Measurements from ENCODE around the gene LSG1.

The LSG1 gene

GRCh38 chr3:194686816-194687637, 15.0 kb upstream of the LSG1 start:
- FAIRE-seq, result no peak

- FAIRE-seq, result no peak
These were observed 14.4 kb upstream of the LSG1 start for GRCh38 chr3:194686414-194686815.

DNA sequence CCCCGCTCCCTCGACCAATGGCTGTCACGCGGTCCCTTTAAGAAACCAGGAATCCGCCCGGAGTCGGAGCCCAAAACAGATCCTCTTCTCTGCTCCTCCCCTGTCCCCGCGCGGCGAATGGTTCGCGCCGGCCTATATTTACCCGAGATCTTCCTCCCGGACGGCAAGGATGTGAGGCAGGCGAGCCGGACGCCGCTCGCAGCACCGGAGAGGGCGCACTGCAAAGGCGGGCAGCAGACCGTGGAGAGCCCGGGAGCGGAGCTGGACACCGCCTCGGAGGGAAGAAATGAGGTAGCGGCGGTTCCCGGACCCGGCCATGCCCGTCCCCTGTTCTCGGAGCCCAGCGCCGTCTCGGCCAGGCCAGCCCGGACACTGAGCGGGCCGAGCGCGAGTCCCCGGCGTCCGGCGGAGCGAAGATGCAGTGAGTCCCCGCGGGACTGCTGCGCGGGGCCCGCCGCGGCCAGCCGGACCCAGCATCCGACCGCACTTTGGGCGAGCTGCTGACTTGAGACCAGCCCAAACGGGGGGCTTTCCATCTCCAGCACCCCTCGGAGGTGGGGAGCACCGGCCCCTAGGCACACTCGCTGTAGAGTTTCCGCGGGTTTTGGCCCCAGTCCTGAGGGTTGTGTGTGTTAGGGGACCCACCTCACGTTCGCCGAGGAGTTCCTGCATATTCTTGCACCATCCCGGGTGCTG, 13.9 kb upstream of the LSG1 start, which contains the start of gene FAM43A:
TSS of gene FAM43A (plus strand) at position 166 of the 696 bp plus-strand sequence. CDS start 944 bp downstream, outside the sequence.
- no peak for FAIRE-seq

- FAIRE-seq, result no peak
These were observed 13.2 kb upstream of the LSG1 start for GRCh38 chr3:194685065-194685717.

DNA sequence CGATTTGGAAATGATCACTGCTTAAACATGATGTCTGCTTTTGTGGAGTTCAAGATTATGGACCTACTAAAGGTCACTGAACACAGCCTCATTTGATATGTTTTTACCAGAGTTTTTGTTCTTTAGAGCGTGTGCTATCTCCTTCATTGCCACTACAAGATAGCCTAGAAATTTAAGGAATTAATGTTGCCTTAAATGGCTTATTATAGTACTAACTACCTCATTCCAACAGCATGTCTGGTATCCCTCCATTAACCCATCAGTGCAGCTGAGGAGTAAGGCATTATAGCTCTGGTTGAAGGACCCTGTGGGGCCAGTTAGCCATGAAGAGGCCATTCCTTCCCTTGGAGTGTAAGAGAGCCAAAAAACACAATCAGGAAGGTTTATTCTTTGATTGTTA, 11.4 kb upstream of the LSG1 start:
- FAIRE-seq, result no peak

DNA sequence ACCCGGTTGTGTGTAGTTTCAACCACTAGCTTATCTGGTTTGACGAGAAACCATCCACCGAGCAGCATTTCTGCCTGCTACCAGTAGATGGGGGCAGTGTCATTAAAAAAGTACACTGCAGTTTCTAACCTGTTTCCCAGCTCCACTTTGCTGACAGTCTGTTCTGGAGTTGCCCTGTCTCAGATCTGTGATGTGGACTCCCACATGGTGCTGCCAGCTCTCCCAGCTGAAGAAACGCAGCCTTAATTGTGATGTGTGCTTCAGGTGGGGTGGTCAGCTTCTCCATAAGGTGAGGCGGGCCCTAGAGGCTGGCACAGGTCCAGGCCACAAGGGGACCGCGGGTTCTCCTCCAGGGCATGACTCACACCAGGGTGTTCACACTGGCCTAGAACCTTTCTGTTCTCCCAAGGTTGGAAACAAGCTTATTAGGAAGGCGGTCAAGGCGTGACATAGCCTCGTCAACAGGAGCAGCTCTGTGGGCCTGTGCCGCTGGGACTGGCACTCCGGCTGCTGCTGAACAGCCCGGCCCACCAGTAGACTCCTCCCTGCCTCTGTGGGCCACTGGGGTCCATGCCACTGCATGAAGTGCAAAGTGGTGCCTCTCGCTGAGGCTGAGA, 10.8 kb upstream of the LSG1 start:
- no peak for FAIRE-seq

DNA sequence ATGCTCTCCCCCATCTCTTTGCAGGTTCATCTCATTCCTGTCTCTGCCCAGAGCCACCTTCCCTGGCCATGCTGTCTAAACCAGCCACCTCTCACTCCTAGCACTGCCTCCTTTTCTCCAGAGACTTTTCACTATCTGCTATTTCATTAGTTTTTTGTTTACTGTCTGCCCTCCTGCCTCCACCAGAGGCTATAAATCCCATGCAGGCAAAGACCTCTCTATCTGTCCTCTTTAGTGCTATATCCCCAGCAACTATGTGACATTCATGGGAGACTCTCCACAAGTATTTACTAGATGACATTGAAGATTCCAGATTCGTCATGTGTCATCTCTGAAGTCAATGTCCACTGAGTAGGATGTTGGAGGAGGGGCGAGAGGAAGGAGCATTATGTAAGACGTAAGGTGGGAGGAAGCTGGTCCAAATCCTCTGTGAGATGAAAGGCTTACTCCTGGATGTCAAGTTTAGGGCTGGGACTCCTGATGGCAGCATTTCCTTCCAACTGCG, 10.2 kb upstream of the LSG1 start:
- no peak for FAIRE-seq

- FAIRE-seq, result no peak
These were observed 9.1 kb upstream of the LSG1 start for GRCh38 chr3:194680888-194681615.

- no peak for FAIRE-seq
These were observed 4.5 kb upstream of the LSG1 start for GRCh38 chr3:194676471-194676870.

GRCh38 chr3:194675680-194676079, 3.7 kb upstream of the LSG1 start:
- no peak for FAIRE-seq

GRCh38 chr3:194675081-194675640, 3.2 kb upstream of the LSG1 start:
- FAIRE-seq, result no peak

- FAIRE-seq, result no peak
These were observed 1.8 kb upstream of the LSG1 start for GRCh38 chr3:194673761-194674160.

- no peak for FAIRE-seq
These were observed 885 bp upstream of the LSG1 start for GRCh38 chr3:194672876-194673275.

- no peak for FAIRE-seq
These were observed 486 bp downstream of the LSG1 start for GRCh38 chr3:194671511-194671899.

- no peak for FAIRE-seq
These were observed 4.6 kb downstream of the LSG1 start for GRCh38 chr3:194667363-194667762.

- no peak for FAIRE-seq
These were observed 7.1 kb downstream of the LSG1 start for GRCh38 chr3:194664857-194665256.

DNA sequence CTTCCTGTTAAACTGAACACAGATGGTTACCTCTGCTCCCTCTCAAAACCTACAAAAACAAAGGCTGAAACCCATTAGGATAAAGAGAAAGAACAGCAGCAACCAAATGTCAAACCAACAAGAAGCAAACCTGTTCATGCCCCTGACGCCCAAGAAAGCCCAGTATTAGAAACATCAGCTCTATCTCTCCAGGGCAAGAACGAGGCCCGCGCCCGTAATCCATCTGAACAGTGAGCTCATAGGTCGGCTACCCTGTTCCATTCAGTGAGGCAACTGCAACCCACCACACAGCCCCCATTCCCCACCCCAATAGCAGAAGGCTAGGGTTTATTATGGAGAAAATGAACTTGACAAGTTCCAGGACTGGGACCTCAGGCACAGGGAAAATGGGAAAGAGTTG, 10.0 kb downstream of the LSG1 start:
- no peak for FAIRE-seq

DNA sequence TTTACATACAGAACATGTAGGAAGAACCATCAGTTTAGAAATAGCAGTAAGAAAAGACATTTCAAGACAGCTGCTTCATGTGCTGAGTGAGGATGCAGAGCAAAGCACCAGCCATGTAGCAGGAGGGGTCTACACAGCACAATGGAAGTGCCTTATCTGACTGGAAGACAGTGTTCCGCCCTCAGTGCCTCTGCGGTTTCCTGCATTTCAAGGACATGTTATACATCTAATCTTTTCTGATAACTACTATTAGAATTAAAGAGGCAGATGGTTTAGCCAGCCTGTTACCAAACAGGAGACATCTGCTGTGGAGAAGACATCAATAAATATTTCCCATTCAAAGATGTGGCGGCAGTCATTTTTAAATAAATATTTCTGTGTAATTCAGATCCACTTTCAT, 10.6 kb downstream of the LSG1 start:
- no peak for FAIRE-seq

- no peak for FAIRE-seq
These were observed 12.2 kb downstream of the LSG1 start for GRCh38 chr3:194659778-194660177.

GRCh38 chr3:194658477-194659242, 13.3 kb downstream of the LSG1 start:
- FAIRE-seq, result no peak

- FAIRE-seq, result no peak
These were observed 14.6 kb downstream of the LSG1 start for GRCh38 chr3:194657439-194657838.

Data from colon (tissue), 2 donors.